Nephron (organoid): Measurements from ENCODE around the gene MKNK2.

Source experiments
- H3K27ac Mint-ChIP-seq, 3 experiments: 2 replicates each; pipeline ENCODE4 v1.8.0; 2020; ENCODE audit warnings: mixed read lengths in 3 of 3, mild to moderate bottlenecking in 2 of 3, moderate library complexity in 1 of 3
- H3K27me3 Mint-ChIP-seq: 2 replicates; pipeline ENCODE4 v1.8.0; 2021; ENCODE audit warnings: low read depth, mild to moderate bottlenecking, moderate library complexity, mixed read lengths
- H3K36me3 Mint-ChIP-seq: 2 replicates; pipeline ENCODE4 v1.8.0; 2020; ENCODE audit warnings: low read depth, mixed read lengths
- H3K4me1 Mint-ChIP-seq: 2 replicates; pipeline ENCODE4 v1.8.0; 2020; ENCODE audit warnings: mixed read lengths
- H3K4me3 Mint-ChIP-seq, 3 experiments: 2 replicates each; pipeline ENCODE4 v1.8.0; 2020; ENCODE audit warnings: mild to moderate bottlenecking in 3 of 3, mixed read lengths in 3 of 3, moderate library complexity in 2 of 3
- H3K9me3 Mint-ChIP-seq: 2 replicates; pipeline ENCODE4 v1.8.0; 2020; ENCODE audit warnings: mixed read lengths
- CTCF ChIP-seq, 3 experiments: fragments of 200-600 bp; sonication (generic); IDR thresholded peaks; one replicate each; pipeline ENCODE4 v1.5.0; 2021; ENCODE audit warnings: antibody characterized with exemption in 3 of 3; ENCODE audit not compliant: unreplicated experiment in 3 of 3

Gene MKNK2

GRCh38 chr19:2049741-2050348 is 1.2 kb downstream of the MKNK2 start:
- no peaks in the 10 kb centered on the region for H3K9me3 Mint-ChIP-seq
- H3K4me3 Mint-ChIP-seq, result peak overlapping the region; percentile 87 to 96 (median 93)
- H3K27ac Mint-ChIP-seq, result peak overlapping the region; percentile 86 to 96 (median 95)
- no peaks in the 10 kb centered on the region for H3K36me3 Mint-ChIP-seq
- peaks cover 5% of the 10 kb centered on the region for H3K4me1 Mint-ChIP-seq
- H3K27me3 Mint-ChIP-seq, result no peaks in the 10 kb centered on the region
- TF ChIP-seq CTCF (IDR thresholded peaks at IDR 0.05; ENCODE audit: unreplicated experiment in 3 of 3), result no peak

- Mint-ChIP-seq H3K27ac (peak overlapping the region; percentile 86 to 96 (median 95)), H3K27me3 (no peaks in the 10 kb centered on the region), H3K4me3 (peak overlapping the region; percentile 87 to 96 (median 93)), H3K36me3 (no peaks in the 10 kb centered on the region), H3K4me1 (peaks cover 5% of the 10 kb centered on the region), H3K9me3 (no peaks in the 10 kb centered on the region)
- no peak for TF ChIP-seq CTCF (IDR thresholded peaks at IDR 0.05; ENCODE audit: unreplicated experiment in 3 of 3)
These were observed 1.9 kb downstream of the MKNK2 start for GRCh38 chr19:2048959-2049740.

GRCh38 chr19:2048104-2048958 is 2.7 kb downstream of the MKNK2 start:
- Mint-ChIP-seq H3K9me3 (no peaks in the 10 kb centered on the region), H3K4me3 (peak overlapping the region; percentile 53 to 96 (median 87)), H3K27me3 (no peaks in the 10 kb centered on the region), H3K4me1 (peaks cover 5% of the 10 kb centered on the region), H3K27ac (no peak overlapping the region), H3K36me3 (peaks cover 3% of the 10 kb centered on the region)
- no peak for TF ChIP-seq CTCF (IDR thresholded peaks at IDR 0.05; ENCODE audit: unreplicated experiment in 3 of 3)

- peaks cover 5% of the 10 kb centered on the region for H3K4me1 Mint-ChIP-seq
- TF ChIP-seq CTCF (IDR thresholded peaks at IDR 0.05; ENCODE audit: unreplicated experiment in 3 of 3), result no peak
- H3K9me3 Mint-ChIP-seq, result no peaks in the 10 kb centered on the region
- peaks cover 3% of the 10 kb centered on the region for H3K36me3 Mint-ChIP-seq
- H3K4me3 Mint-ChIP-seq, result no peak overlapping the region
- no peaks in the 10 kb centered on the region for H3K27me3 Mint-ChIP-seq
- H3K27ac Mint-ChIP-seq, result no peak overlapping the region
These were observed 3.5 kb downstream of the MKNK2 start for GRCh38 chr19:2047449-2048103.

GRCh38 chr19:2047076-2047448 is 4.0 kb downstream of the MKNK2 start:
- Mint-ChIP-seq H3K4me1 (peaks cover 5% of the 10 kb centered on the region), H3K27me3 (no peaks in the 10 kb centered on the region), H3K9me3 (no peaks in the 10 kb centered on the region), H3K36me3 (peaks cover 3% of the 10 kb centered on the region), H3K27ac (no peak overlapping the region), H3K4me3 (no peak overlapping the region)
- no peak for TF ChIP-seq CTCF (IDR thresholded peaks at IDR 0.05; ENCODE audit: unreplicated experiment in 3 of 3)
